ENCODE results near the gene RNF112.

Gene RNF112

GRCh38 chr17:19381741-19382444 is 29.1 kb upstream of the RNF112 start:
- Histone ChIP-seq H3K27ac (ENCODE audit: extremely low read depth, low read depth, low read length) (no peak overlapping the region), H3K4me3 (ENCODE audit: low read depth, low read length) (no peak overlapping the region), H3K4me1 (ENCODE audit: control insufficient read depth, insufficient read depth, low read length) (peaks cover 16% of the 10 kb centered on the region), H3K9me3 (ENCODE audit: control insufficient read depth, insufficient read depth, low read depth, low read length) (no peaks in the 10 kb centered on the region), H3K36me3 (ENCODE audit: control insufficient read depth in 2 of 2, insufficient read depth in 1 of 2, low read length in 2 of 2) (peaks cover 24 to 64% of the 10 kb centered on the region in 2 experiments)
- TF ChIP-seq ZIC2 (tag by site-specific recombination; IDR thresholded peaks at IDR 0.05), result 0 out of 2 replicates have a peak, but pooled peaks have one; percentile 13
- TF ChIP-seq ZNF223 (tag by site-specific recombination; IDR thresholded peaks at IDR 0.05), result no peak
- POLR2A ChIA-PET, result no interaction called here
- CTCF ChIA-PET, result no interaction called here

GRCh38 chr17:19382531-19383444 is 28.2 kb upstream of the RNF112 start:
- no peak overlapping the region for H3K4me3 ChIP-seq (ENCODE audit: low read depth, low read length)
- no peak overlapping the region for H3K27ac ChIP-seq (ENCODE audit: extremely low read depth, low read depth, low read length)
- no peak for TF ChIP-seq ZNF707 (tag by site-specific recombination; IDR thresholded peaks at IDR 0.05)
- no peaks in the 10 kb centered on the region for H3K9me3 ChIP-seq (ENCODE audit: control insufficient read depth, insufficient read depth, low read depth, low read length)
- ChIA-PET POLR2A (no interaction called here), CTCF (no interaction called here)
- H3K36me3 ChIP-seq (ENCODE audit: control insufficient read depth in 2 of 2, insufficient read depth in 1 of 2, low read length in 2 of 2), result peaks cover 24 to 64% of the 10 kb centered on the region in 2 experiments
- peaks cover 20% of the 10 kb centered on the region for H3K4me1 ChIP-seq (ENCODE audit: control insufficient read depth, insufficient read depth, low read length)

DNA sequence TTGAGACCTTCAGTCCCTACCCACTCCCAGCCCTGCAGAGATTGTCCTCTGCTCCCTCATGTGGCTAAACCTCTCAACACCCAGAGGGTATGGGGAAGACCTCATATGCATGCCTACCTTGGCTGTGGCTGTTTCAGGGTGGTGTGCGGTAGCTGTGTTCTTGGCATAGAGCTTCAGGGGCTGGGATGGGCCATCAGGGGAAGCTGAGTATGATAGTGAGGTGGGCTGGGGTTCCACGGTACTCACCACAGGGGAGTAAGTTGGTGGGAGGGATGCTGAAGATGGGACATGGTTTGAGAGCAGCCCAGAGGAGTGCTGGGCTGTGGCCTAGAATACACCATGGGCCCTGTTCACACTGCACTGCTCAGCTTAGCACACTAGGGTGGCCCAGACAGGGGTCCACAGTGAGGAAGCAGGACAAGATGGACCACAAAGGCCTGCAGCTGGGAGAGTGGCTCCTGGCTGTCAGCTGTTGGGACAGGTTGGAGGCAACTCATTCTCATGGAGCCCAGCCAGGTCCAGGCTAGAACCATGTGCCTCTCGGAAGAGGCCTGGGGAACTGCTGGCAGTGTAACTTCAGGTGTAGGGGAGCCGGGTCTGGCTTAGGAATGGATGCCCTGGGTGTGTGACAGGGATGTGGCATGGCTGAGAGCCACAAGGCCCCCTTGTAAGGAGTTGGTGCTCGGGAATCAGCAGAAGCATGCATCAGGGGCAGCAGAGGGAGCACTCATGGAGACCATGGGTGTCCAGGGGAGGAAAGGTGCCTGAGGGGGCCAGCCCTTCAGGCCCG is 27.2 kb upstream of the RNF112 start:
- H3K4me1 ChIP-seq (ENCODE audit: control insufficient read depth, insufficient read depth, low read length), result peaks cover 19% of the 10 kb centered on the region
- peaks cover 24 to 64% of the 10 kb centered on the region in 2 experiments for H3K36me3 ChIP-seq (ENCODE audit: control insufficient read depth in 2 of 2, insufficient read depth in 1 of 2, low read length in 2 of 2)
- ChIA-PET POLR2A (no interaction called here), CTCF (no interaction called here)
- H3K27ac ChIP-seq (ENCODE audit: extremely low read depth, low read depth, low read length), result no peak overlapping the region
- TF ChIP-seq ZIC2 (tag by site-specific recombination; IDR thresholded peaks at IDR 0.05) (peak; percentile 55), ZNF544 (tag by site-specific recombination; IDR thresholded peaks at IDR 0.05) (no peak)
- H3K9me3 ChIP-seq (ENCODE audit: control insufficient read depth, insufficient read depth, low read depth, low read length), result no peaks in the 10 kb centered on the region
- H3K4me3 ChIP-seq (ENCODE audit: low read depth, low read length), result no peak overlapping the region

DNA sequence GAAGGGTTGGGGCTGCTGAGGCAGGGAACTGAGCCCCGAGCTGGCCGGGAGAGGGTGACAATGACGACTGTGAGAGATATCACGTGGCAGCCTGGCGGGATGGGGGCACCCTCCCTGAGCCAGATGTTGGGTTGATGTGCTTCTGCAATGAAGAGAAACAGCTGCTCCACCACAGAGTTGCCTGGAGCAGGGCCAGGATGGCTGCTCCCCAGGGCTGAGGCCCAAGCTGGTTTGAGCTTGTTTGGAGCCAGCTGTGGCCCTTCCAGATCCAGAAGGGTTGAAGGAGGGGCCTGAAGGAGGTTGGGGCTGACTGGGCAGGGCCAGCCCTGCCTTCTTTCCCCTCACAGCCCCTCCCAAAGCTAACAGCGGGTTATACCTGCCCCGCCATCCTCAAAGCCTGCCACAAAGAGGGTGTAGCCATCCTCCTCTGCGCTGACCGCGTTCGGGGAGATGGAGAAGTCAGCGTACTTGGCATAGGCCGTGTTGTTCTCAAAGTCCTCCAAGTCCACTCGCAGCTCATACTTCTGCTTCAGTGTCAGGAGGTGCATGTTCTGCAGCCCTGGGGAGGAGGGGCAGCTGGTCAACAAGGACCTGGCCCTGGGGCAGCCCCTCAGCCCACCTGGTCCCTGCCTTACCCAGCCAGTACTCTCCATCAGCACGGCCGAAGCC is 26.2 kb upstream of the RNF112 start:
- H3K4me3 ChIP-seq (ENCODE audit: low read depth, low read length), result no peak overlapping the region
- H3K36me3 ChIP-seq (ENCODE audit: control insufficient read depth in 2 of 2, insufficient read depth in 1 of 2, low read length in 2 of 2), result peaks cover 19 to 56% of the 10 kb centered on the region in 2 experiments
- peaks cover 17% of the 10 kb centered on the region for H3K4me1 ChIP-seq (ENCODE audit: control insufficient read depth, insufficient read depth, low read length)
- H3K9me3 ChIP-seq (ENCODE audit: control insufficient read depth, insufficient read depth, low read depth, low read length), result no peaks in the 10 kb centered on the region
- H3K27ac ChIP-seq (ENCODE audit: extremely low read depth, low read depth, low read length), result 0 out of 2 replicates have a peak overlapping the region, but pooled peaks have one; percentile 31
- CTCF ChIA-PET, result no interaction called here
- POLR2A ChIA-PET, result interaction anchor here (1.5 to 1.6 kb wide), 2 partner anchors 9 to 20 kb away, joined by 3 to 4 read pairs; no protein-coding TSS in a partner anchor
- TF ChIP-seq GLIS1 (tag by site-specific recombination; IDR thresholded peaks at IDR 0.05) (peak; percentile 46), ZNF19 (tag by site-specific recombination; IDR thresholded peaks at IDR 0.05; ENCODE audit: low read depth) (no peak), TSHZ1 (tag by site-specific recombination; IDR thresholded peaks at IDR 0.05; ENCODE audit: borderline replicate concordance) (no peak), KLF10 (tag by site-specific recombination; IDR thresholded peaks at IDR 0.05) (no peak), KLF1 (tag by site-specific recombination; IDR thresholded peaks at IDR 0.05) (peak; percentile 59), SP2 (tag by site-specific recombination; IDR thresholded peaks at IDR 0.05) (peak; percentile 12; the same call in 1 of the 2 replicates), ZNF221 (tag by site-specific recombination; IDR thresholded peaks at IDR 0.05; ENCODE audit: borderline replicate concordance) (no peak), ZNF600 (tag by site-specific recombination; IDR thresholded peaks at IDR 0.05) (0 out of 2 replicates have a peak, but pooled peaks have one; percentile 19), YY2 (tag by site-specific recombination; IDR thresholded peaks at IDR 0.05) (no peak), ZNF394 (tag by site-specific recombination; IDR thresholded peaks at IDR 0.05; ENCODE audit: borderline replicate concordance) (peak; percentile 63; the same call in 1 of the 2 replicates), ZNF174 (tag by site-specific recombination; IDR thresholded peaks at IDR 0.05) (no peak), ZBTB20 (tag by site-specific recombination; IDR thresholded peaks at IDR 0.05) (peak; percentile 11; the same call in 1 of the 2 replicates), ZNF561 (tag by site-specific recombination; IDR thresholded peaks at IDR 0.05; ENCODE audit: borderline replicate concordance) (peak; percentile 24; the same call in 1 of the 2 replicates)

Data from HEK293 (cell line).